Left cardiac atrium (tissue), 4 donors: ENCODE results near the gene GREB1. TPM values are rescaled to one million over a fixed set of nuclear protein-coding genes. Genes with fewer than 3 reads are reported as not detected.
A peak's percentile ranks its signal among the peaks of the same experiment; 100 is the strongest.

Source experiments
- ATAC-seq, 2 donors: fragments of 200-7000 bp; cut with Tn5 transposase; one replicate each; pipeline ENCODE4 v1.9.1; 2020; ENCODE audit warnings: mild to moderate bottlenecking in 2 of 2, moderate library complexity in 2 of 2
- DNase-seq: peaks from one replicate; pipeline ENCODE4 v3.0.0-alpha.2; 2020
- intact Hi-C, 2 donors: fragments of 100-400 bp; cut with DNase I; formaldehyde crosslinking; loops; one replicate each; pipeline versions ENCODE4 v1.14.1 to v1.15.1; 2022 to 2023
- total RNA-seq, 2 donors: library from RNA; stranded (reverse); fragmentation: NEBNext Ultra II Directional; extraction: Animal tissue kit (Norgen Biotek cat#: 25700); gene quantifications; one replicate each; pipeline ENCODE4 v1.2.1, GENCODE V29; 2021
- donor health status: DM: no; HTN: yes; CAD: no.
- donor health status: DM: no; HTN: yes; CAD: no; lungs with severe emphysema.
- donor health status: DM: yes; HTN: yes; CAD: no.
- donor health status: Dilated cardiomyopathy.

The GREB1 gene
- total RNA-seq, 2 donors from 2014 or later = 7.2 to 9.6 TPM

DNA sequence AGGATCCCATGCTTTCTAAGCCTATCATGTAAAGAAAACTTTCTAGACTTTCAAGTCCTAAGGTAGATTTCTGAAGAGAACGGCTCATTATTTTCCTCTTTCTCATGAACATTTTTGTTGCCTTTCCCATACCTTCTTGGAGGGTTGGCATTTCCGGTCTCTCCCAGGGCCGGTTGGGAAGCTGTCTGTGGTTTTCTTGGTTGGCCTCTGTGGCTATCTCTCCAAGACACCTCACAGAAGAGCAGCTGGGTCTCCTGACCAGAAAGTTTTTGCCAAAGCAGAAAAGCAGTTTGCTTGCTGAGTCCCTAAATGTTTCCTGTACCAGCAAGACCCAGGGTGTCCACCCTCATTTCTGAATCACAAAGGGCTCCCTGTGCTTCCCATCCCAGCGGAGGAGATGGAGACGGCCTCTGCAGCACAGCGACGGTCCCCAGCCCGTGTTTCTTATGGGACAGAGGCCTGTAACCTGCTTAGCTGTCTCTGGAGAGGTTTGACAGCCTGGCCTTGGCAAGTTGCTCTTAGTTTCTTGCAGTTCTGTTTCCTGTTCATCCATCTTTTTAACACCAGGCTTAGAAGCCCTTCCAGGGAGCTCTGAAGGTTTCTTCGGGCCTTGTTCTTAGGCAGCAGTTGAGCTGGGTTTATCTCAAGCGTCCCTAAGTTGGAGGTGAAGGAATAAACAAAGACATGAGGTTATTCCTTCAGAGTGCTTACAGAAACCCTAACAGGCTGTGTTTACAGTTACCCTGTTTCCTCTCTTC lies 39.8 kb downstream of the GREB1 start:
- intact Hi-C loops = no loop called here
- ATAC-seq (no peak), DNase-seq (no peak)

DNA sequence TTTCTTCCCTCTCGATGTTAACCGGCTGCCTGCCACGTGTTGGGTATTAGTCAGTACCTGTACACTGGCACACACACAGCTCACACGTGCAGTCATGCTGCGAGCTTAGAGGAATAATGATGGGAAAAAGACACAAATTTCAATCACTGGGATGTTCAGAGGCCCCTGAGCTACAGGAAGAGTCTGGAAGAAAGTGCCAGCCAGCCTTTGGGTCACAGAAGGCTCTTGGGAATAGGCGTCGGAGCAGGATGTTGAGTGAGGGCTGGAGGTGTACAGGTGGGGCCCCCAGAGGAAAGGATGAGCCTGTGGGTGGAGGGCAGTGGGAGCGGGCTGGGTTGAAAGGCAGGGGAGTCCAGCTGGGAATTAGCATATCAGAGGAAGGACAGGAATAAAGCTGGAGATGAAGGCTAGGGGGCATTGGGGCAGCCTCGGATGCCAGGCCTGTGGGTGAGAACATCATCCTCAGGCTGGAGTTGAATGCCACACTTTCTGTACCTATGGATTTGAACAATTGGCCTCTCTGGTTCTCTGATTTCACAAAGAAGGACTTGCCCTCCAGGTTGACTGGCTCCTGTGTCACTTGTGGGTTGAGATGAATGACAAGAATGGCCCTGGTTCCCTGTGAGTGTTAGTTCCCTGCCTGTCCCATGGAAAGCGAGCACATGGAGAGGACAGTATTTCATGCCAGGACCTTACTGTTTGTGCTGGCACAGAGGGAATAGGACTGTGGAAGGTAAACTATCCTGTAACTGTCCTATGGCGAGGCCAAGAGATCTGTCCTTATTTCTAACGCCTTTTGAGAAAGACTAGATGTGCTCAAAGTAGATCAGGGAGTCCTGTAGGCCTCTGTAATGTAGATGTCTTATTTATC lies 40.6 kb downstream of the GREB1 start:
- DNase-seq = no peak
- no peak for ATAC-seq
- intact Hi-C loops = no loop called here

DNA sequence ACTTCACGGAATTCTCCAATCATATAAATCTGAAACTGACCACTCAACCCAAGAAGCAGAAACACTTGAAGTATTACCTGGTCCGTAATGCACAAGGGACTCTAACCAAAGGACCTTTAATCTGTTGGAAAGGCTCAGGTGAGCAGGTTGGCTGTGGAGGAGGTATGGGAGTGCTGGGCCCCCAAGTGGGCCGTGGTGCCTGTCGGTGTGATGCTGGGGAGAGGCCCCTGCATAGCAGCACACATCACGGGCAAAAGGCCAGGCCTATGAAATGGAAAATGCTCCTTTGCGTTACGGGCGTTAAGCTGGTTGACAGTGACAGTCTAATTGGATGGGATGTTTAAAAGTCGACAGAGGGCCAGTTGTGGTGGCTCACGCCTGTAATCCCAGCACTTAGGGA lies 42.6 kb downstream of the GREB1 start:
- no peak for ATAC-seq
- intact Hi-C loops = no loop called here
- no peak for DNase-seq

DNA sequence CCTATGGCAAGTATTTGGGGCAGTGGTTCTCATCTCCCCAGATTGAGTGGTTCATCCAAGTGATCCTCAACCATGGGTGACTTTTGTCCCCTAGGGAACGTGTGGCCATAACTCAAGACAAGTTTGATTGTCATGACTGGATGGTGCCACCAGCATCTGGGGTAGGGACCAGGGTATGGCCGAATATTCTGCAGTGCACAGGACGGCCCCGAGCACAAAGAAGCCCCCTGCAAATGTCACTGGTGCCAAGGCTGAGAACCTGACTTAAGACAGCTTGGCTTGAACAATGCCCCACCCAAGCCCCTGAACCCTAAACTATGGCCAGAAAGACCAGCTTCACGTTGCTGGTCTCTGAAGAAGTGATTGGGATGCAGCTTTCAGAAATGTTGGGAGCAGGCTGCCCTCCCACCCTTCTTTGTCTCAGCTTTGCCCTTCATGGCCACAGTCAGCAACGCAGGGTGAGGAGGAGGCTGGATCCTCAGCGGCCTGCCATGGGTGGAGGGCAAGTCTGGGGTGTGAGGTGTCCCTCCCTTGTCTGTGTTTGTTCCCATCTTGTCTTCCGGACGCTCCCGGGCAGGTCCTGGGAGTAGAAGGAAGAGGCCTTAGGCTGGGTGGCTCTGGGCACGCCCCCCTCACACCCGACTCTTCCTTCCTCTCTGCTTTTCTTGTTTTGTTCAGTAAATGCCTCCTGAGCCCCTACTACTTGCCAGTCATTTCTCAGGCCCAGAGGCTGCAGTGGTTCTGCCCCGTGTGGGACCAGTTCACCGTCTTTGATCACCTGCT lies 43.4 kb downstream of the GREB1 start:
- ATAC-seq = no peak
- DNase-seq = no peak
- intact Hi-C loops = no loop called here

DNA sequence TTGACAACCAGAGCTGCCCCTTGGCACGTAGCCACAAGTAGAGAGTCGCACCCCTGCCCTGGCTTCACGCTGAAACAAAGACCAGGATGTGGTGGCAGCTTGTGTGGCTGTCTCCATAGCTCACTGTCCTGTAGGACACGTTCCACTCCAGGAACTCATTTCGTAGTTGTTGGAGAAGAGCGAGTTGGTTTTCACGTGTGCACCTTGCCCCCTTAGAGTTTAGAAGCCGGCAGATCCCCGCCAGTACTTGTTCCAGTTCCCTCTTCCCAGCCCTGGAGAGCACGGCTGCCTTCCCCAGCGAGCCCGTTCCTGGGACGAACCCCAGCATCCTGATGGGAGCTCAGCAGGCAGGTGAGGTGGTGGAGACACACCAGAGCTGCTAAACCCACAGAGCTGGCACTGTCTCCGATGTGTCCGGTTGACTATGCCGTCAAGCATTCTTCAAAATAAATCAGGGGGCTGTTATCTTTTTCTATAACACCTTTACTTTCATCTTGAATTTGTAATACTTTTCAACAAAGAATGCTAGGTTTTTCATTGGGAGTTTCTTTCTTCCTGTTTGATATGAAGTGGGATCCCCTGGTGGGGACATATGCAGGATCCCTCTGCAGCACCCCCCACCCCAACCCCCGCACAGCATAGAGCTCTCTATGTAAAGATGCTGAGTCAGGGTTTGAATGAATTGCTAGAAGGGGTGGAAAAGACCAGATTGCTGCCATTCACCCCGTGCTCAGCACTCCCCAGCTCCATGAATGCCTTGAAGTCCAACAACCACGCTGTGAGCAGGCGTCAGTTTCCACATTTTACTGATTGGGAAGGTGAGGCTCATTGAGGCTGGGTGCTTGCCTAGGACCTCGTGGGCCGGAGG lies 44.5 kb downstream of the GREB1 start:
- DNase-seq (no peak), ATAC-seq (no peak)
- intact Hi-C loops = no loop called here

DNA sequence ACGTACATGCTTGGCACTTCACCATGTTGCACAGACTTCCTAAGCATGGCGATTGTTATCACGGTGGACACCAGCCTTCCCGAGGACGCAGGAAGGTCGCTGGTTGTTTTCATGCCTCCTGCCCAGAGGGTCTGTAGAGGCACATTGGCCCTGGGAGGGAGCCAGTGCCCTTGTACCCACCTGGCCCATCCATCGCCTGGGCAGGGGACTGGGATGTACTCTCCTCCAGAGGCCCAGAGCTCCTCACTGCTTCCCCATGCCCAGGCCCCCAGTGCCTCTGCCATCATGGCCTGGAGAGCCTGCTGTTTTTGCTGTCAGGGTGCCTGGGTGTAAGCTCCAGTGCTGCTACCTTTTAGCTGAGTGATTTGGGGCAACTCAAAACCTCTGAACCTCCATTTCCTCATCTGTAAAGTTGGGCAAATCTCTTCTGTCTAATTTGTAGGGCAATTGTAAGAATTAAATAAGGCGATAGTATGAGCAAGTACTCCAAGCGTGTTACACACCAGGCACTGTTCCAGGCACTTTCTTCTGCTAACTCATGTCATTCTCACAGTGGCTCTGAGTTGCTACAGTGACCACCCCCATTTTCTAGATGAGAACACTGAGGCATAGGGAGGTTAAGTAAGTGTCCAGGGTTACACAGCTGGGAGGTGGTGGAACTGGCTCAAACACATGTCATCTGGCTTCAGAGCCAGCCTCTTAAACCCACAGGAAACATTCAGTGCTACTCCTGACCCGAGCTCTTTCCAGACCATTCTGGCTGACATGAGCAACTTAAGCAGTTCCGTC lies 45.3 kb downstream of the GREB1 start:
- ATAC-seq = no peak
- DNase-seq = no peak
- intact Hi-C loops = no loop called here

DNA sequence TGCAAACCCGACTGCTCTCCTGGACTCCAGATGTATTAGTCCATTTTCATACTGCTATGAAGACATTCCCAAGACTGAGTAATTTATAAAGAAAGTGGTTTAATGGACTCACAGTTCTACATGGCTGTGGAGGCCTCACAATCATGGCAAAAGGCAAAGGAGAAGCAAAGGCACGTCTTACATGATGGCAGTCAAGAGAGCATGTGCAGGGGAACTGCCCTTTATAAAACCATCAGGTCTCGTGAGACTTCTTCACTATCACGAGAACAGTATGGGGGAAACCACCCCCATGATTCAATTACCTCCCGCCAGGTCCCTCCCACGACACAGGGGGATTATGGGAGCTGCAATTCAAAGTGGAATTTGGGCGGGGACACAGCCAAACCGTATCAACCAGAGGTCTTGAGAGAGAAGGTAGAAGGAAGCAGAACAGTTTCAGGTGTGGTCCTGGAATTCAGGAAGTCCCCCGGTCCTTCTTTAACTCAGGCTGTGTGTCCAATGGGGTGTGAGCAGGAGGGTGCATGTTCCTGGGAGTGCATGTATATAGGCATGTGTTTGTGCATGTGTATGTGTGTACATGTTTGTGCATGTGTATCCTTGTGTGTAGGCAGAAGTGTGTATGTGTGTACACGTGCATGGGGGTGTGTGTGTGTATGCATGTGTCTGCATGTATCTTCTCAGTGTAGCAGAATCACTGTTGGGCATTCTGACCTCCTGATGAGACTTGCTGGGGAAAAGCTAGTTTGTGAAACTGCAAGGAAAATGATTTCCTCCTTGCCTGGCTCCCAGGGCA lies 46.2 kb downstream of the GREB1 start:
- intact Hi-C loops = loop anchor here in 1 of 2 donors (5.0 kb wide), 1 partner anchor 448 kb away; a partner anchor contains a TSS
- DNase-seq (no peak), ATAC-seq (no peak)

DNA sequence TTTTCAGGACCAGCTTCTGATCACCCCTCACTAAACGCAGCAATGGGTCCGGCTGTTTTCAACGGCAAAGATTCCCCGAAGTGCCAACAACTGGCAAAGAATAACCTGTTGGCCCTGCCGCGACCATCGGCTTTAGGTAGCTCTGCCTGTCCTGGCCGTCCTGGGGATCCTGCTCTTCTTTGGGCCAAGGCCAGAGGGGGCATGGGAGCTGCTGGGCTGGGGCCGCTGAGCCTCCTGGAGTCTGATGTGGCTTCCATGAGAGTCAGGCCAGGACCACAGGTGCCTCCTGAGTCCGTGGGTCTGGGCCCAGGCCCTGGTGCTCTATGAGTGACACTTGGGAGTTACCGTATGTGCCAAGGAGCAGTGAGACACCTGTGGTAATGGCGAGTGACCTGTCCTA lies 46.9 kb downstream of the GREB1 start:
- no peak for DNase-seq
- intact Hi-C loops = loop anchor here in 1 of 2 donors (5.0 kb wide), 1 partner anchor 448 kb away; a partner anchor contains a TSS
- ATAC-seq = no peak

DNA sequence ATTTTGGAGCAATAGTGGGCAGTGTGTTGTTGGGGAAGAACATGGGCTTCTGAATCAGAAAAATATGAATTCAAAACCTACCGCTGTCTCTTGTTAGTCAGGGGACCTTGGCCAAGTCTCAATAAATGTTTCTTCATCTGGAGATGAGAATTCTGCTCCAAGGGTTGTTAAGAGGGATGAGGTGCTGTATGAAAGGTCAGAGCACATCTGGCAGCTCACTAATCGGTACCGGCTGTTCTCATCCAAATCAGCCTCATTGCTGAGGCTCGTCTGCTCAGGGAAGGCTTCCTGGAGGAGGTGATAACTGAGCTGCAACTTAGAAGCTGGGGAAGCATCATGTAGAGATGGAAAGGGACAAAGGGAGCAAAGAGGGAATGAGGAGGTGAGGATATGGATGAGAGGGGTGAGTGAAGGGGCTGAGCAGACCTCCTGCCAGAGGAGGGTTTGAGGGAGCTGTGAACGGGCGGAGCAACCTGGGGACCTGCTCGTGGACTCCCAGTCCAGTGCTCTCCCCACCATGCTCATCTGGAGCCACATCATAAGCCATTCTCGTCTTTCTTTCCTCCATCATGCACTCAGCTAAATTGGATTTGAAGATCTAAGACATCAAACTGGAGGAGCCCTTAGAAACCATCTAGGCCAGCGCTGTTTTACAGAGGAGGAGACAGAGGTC lies 47.4 kb downstream of the GREB1 start:
- intact Hi-C loops = loop anchor here in 1 of 2 donors (5.0 kb wide), 1 partner anchor 449 kb away; a partner anchor contains a TSS
- ATAC-seq (no peak), DNase-seq (no peak)

DNA sequence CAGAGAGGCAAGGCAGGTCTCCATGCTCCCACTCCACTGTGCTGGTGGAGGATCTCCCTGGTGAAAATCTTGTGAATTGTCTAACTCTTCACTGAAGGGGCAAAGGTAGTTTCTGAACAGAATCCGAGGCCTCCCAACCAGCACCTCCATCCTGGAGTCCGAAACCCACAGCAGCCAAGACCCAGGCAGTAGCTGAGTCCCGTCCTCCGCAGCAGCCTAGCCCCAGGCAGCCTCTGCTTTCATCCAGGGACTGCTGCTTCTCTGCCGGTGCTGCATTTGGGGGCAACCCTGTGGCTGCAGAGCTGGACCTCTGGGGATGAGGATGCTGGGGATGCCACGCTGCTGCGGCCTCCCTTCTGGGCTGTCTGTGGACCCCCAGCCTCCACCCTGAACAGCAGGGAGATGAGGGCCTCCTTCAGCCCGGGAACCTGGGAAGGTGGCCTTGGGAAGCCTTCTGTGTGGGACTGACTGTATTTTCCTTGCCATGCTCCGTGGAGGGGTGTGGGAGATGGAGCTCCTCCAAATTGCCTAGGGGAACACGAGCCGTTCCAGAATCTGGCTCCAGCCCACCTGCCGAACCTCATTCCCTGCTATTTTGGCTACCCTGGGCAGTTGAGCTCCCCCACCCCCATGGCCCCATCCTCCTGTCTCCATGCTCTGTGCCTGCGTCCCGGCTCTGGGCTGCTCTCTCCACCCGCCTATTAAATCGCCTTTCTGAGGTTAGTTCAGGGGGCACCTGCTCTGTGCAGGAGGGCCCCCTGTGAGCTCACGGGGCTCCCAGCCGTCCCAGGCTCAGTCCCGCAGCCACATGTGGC lies 48.2 kb downstream of the GREB1 start:
- DNase-seq (no peak), ATAC-seq (no peak)
- intact Hi-C loops = loop anchor here (2.0 to 5.0 kb wide), 2 partner anchors 103 to 450 kb away; a partner anchor contains a TSS

DNA sequence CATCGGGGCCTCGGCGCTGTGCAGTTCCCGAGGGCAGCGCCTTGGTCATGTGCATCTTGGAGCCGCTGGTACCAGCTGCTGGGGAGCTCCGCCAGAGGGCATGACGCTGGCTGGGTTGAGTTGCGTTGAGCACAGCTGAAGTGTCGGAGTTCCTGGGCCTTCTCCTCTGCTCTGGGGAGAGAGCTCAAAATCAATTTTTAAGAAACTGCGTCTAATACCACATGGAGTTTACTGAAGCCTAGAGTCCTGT lies 48.7 kb downstream of the GREB1 start:
- intact Hi-C loops = loop anchor here (2.0 to 5.0 kb wide), 2 partner anchors 104 to 450 kb away; a partner anchor contains a TSS
- ATAC-seq (peak; percentile 4 to 43), DNase-seq (no peak)

DNA sequence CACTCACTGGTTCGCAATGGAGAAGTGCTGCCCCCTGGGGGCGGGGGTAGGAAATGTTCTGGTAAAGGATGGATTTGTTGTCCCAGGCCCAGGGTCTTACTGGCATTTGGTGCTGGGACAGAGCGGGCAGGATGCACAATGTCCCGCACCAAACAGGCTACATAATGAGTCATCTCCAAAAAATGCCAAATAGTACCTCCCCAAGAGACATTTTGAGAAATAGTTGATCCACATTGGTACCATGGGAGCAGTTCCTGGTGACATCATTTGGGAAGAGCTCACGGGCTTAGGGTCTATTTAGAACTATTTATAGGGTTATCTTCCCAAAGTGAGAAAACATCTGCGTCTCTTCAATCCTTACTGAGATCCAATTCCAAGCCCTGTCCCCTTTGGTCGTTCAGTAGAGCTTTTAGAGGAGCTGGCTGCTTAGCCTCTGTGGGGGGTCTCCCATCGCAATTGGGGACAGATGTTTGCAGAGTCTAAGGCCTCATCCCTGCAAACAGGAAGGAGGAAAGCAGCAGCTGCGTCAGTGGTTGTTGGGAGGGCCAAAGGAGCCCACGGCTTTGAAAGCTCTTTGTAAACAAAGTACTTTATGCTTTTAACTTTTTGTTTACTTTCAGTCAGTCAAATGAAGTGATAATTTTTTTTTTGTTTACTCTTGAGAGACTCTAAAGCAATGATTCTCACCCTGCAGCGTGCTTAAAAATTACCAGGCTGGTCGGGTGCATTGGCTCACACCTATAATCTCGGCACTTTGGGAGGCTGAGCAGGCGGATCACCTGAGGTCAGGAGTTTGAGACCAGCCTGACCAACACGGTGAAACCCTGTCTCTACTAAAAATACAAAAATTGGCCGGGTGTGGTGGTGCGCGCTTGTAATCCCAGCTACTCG lies 49.3 kb downstream of the GREB1 start:
- DNase-seq (peak; percentile 40), ATAC-seq (peak; percentile 13 to 44)
- intact Hi-C loops = loop anchor here (2.0 to 5.0 kb wide), 2 partner anchors 104 to 451 kb away; a partner anchor contains a TSS

DNA sequence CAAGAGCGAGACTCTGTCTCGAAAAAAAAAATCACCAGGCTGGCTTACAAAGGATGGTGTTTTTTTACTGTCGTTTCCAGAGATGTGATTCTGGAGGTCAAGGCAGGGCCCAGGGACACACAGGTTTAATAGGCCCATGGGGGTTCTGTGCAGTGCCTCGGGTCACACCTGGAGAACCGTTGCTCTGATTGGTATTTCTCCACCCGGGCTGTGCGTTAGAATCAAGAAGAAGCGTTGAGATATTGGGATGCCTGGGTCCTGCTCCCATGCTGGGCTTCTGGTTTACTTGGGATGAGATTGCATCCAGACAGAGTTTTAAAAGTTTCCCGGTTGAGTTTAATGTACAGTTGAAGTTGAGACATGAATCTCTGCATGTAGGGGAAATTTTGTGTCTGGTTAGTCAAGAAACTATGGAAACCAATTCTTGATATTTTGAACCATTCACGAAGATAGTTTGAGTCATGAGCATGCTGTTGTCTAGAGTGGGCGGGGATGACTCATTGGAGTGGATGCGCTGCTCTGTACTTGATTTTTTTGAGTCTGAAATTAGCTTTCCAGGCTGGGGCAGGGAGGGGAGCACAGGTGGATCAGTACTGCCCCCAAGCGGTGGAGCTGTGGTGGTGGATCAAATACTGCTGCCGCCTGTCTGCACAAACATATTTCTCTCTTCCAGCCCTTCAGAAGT lies 50.1 kb downstream of the GREB1 start:
- DNase-seq (peak; percentile 70), ATAC-seq (peak; percentile 71 to 89)
- intact Hi-C loops = loop anchor here (1.0 to 5.0 kb wide), 3 partner anchors 105 to 452 kb away; a partner anchor contains a TSS

DNA sequence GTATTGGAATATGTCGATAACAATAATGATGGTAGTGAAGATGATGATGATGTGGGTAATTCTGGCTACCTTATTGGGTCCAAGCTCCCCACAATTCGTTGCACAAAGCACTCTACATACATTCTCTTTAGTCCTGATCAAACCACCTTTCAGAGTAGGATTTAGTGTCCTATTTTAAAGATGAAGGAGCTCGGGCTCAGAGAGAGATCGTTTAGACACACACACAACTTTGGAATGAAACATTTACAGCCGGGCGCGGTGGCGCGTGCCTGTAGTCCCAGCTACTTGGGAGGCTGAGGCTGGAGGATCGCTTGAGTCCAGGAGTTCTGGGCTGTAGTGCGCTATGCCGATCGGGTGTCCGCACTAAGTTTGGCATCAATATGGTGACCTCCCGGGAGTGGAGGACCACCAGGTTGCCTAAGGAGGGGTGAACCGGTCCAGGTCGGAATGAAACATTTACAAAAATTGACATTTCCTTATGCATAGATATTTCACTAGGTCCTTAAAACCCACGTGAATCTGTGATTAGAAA lies 50.7 kb downstream of the GREB1 start:
- DNase-seq (no peak), ATAC-seq (no peak)
- intact Hi-C loops = loop anchor here in 1 of 2 donors (1.0 to 5.0 kb wide), 2 partner anchors 106 to 452 kb away; a partner anchor contains a TSS
